Smooth muscle cell (in vitro differentiated cells): ENCODE data around the gene CDC42. TPM values are rescaled to one million over a fixed set of nuclear protein-coding genes. Genes with fewer than 3 reads are reported as not detected.

Experiments
- DNase-seq: peaks from one replicate; lab custom pipeline; 2025; ENCODE audit not compliant: unreplicated experiment; lab: John Stamatoyannopoulos, UW
- H2AFZ ChIP-seq: fragments of 200-600 bp; sonication (generic); 2 replicates; pipeline ENCODE4 v1.6.0; 2016; ENCODE audit warnings: antibody characterized with exemption, low read depth, mild to moderate bottlenecking
- H3F3A ChIP-seq: fragments of 200-600 bp; sonication (generic); 2 replicates; pipeline ENCODE4 v1.6.0; 2017; ENCODE audit warnings: antibody characterized with exemption, low read depth
- H3K27ac ChIP-seq: fragments of 200-600 bp; sonication (generic); 2 replicates; pipeline ENCODE4 v1.5.1; 2016; ENCODE audit warnings: low read depth, mild to moderate bottlenecking
- H3K27me3 ChIP-seq: fragments of 200-600 bp; sonication (generic); 2 replicates; pipeline ENCODE4 v1.6.1; 2016; ENCODE audit warnings: low read depth, mild to moderate bottlenecking
- H3K36me3 ChIP-seq: fragments of 200-600 bp; sonication (generic); 2 replicates; pipeline ENCODE4 v1.5.1; 2016; ENCODE audit warnings: low read depth
- H3K4me1 ChIP-seq: fragments of 200-600 bp; sonication (generic); 2 replicates; pipeline ENCODE4 v1.5.1; 2016; ENCODE audit warnings: low read depth
- H3K4me2 ChIP-seq: fragments of 200-600 bp; sonication (generic); 2 replicates; pipeline ENCODE4 v1.6.0; 2016; ENCODE audit warnings: mild to moderate bottlenecking
- H3K4me3 ChIP-seq: fragments of 200-600 bp; sonication (generic); 2 replicates; pipeline ENCODE4 v1.5.1; 2016; ENCODE audit warnings: mild to moderate bottlenecking
- H3K79me2 ChIP-seq: fragments of 200-600 bp; sonication (generic); 2 replicates; pipeline ENCODE4 v1.6.0; 2016; ENCODE audit warnings: low read depth, mild to moderate bottlenecking
- H3K9ac ChIP-seq: fragments of 200-600 bp; sonication (generic); 2 replicates; pipeline ENCODE4 v1.6.0; 2016; ENCODE audit warnings: low read depth
- H3K9me3 ChIP-seq: fragments of 200-600 bp; sonication (generic); replicated peaks from 2 replicates; pipeline ENCODE4 v1.5.1; 2016; ENCODE audit warnings: low read depth
- H4K20me1 ChIP-seq: fragments of 200-600 bp; sonication (generic); 2 replicates; pipeline ENCODE4 v1.6.0; 2016; ENCODE audit warnings: low read depth
- WGBS: methylation state at CpG from one replicate; pipeline ENCODE4 v1.1.7; 2016; ENCODE audit warnings: low lambda C conversion rate; 5-methylcytosine and 5-hydroxymethylcytosine counted together
- polyA plus RNA-seq: library from polyadenylated mRNA; unstranded; fragments of >200 nt; fragmentation: Nextera tagmentation; extraction: Ambion mirVana; gene quantifications from 2 replicates; pipeline ENCODE4 v1.2.1, GENCODE V29; 2016
- total RNA-seq: library from RNA; depleted of rRNA; stranded (reverse); fragments of >200 nt; gene quantifications from 2 replicates; pipeline ENCODE4 v1.2.3, GENCODE V29; 2014
- TF ChIP-seq, protein P1 (sequence below): fragments of 200-600 bp; sonication (generic); IDR thresholded peaks from 2 replicates; pipeline ENCODE4 v1.5.1; 2017; ENCODE audit warnings: borderline replicate concordance, mild to moderate bottlenecking, antibody characterized with exemption; ENCODE audit not compliant: insufficient read depth, poor library complexity, severe bottlenecking

Gene CDC42
- total and polyA plus RNA-seq, 2 experiments from 2014 or later: 74.0 to 407 TPM

- H4K20me1 ChIP-seq: peaks cover 81% of the 10 kb centered on the region
- no peak overlapping the region for H3K27ac ChIP-seq
- no peak overlapping the region for H3K9ac ChIP-seq
- H3K27me3 ChIP-seq: no peaks in the 10 kb centered on the region
- no peak overlapping the region for H3K4me3 ChIP-seq
- DNase-seq: no peak
- WGBS: 67% methylated on average over 3 of the region's 3 CpGs
- no peak overlapping the region for H3K4me2 ChIP-seq
- H3K36me3 ChIP-seq: no peaks in the 10 kb centered on the region
- TF ChIP-seq, protein P1, sequence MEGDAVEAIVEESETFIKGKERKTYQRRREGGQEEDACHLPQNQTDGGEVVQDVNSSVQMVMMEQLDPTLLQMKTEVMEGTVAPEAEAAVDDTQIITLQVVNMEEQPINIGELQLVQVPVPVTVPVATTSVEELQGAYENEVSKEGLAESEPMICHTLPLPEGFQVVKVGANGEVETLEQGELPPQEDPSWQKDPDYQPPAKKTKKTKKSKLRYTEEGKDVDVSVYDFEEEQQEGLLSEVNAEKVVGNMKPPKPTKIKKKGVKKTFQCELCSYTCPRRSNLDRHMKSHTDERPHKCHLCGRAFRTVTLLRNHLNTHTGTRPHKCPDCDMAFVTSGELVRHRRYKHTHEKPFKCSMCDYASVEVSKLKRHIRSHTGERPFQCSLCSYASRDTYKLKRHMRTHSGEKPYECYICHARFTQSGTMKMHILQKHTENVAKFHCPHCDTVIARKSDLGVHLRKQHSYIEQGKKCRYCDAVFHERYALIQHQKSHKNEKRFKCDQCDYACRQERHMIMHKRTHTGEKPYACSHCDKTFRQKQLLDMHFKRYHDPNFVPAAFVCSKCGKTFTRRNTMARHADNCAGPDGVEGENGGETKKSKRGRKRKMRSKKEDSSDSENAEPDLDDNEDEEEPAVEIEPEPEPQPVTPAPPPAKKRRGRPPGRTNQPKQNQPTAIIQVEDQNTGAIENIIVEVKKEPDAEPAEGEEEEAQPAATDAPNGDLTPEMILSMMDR: no peak
- H3F3A ChIP-seq: no peaks in the 10 kb centered on the region
- H3K4me1 ChIP-seq: peaks cover 3% of the 10 kb centered on the region
- H3K9me3 ChIP-seq: no peaks in the 10 kb centered on the region
- H3K79me2 ChIP-seq: no peaks in the 10 kb centered on the region
- H2AFZ ChIP-seq: no peak overlapping the region
Measured at GRCh38 chr1:22127731-22128130, 75.2 kb downstream of the CDC42 start.

GRCh38 chr1:22128392-22128791 is 75.9 kb downstream of the CDC42 start:
- no peaks in the 10 kb centered on the region for H3K79me2 ChIP-seq
- no peak overlapping the region for H3K9ac ChIP-seq
- H3K9me3 ChIP-seq: no peaks in the 10 kb centered on the region
- 91% methylated on average over 12 of the region's 12 CpGs for WGBS
- no peaks in the 10 kb centered on the region for H3K4me1 ChIP-seq
- H3K27ac ChIP-seq: no peak overlapping the region
- no peaks in the 10 kb centered on the region for H3K36me3 ChIP-seq
- H3F3A ChIP-seq: no peaks in the 10 kb centered on the region
- DNase-seq: no peak
- H3K27me3 ChIP-seq: no peaks in the 10 kb centered on the region
- no peak overlapping the region for H3K4me3 ChIP-seq
- no peak overlapping the region for H2AFZ ChIP-seq
- H4K20me1 ChIP-seq: peaks cover 81% of the 10 kb centered on the region
- TF ChIP-seq, protein P1: no peak
- H3K4me2 ChIP-seq: no peak overlapping the region

DNA sequence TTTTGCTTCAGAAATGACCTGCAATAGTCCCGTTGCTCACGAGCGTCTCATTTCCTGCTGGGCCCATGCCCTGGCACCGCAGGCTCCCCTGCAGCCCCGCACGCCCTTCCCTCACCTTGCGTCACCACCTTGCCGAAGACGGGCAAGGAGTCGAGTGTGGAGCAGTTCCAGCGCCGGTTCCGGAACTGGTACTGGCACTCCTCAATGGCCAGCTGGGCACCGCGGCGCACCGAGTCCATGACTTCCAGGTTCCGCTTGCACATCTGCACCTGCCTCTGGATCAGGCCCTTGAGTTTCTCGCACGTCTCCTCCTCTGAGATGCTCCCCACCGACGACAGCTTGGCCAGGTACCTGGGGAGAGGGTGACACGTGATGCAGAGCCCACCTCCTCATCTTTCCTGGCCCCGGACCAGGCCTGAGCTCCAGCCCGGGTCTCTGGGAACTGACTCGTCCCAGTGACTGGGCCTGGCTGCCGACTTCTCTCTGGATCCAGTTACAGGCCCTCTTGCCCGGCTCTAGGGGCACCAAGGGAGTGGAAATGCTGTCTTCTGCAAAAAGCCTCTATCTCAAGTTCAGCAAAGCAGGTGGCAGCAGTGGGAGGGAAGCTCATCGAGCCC is 77.1 kb downstream of the CDC42 start:
- Histone ChIP-seq H3K4me3 (no peak overlapping the region), H3K4me2 (no peak overlapping the region), H3K9ac (no peak overlapping the region), H4K20me1 (peaks cover 81% of the 10 kb centered on the region), H2AFZ (no peak overlapping the region), H3K9me3 (no peaks in the 10 kb centered on the region), H3K4me1 (peaks cover 4% of the 10 kb centered on the region), H3K79me2 (no peaks in the 10 kb centered on the region), H3K27ac (no peak overlapping the region), H3K27me3 (peaks cover 4% of the 10 kb centered on the region), H3F3A (no peaks in the 10 kb centered on the region), H3K36me3 (no peaks in the 10 kb centered on the region)
- TF ChIP-seq, protein P1: no peak
- DNase-seq: no peak
- WGBS: 95% methylated on average over 29 of the region's 29 CpGs

- H3K4me3 ChIP-seq: no peak overlapping the region
- H3K27me3 ChIP-seq: peaks cover 4% of the 10 kb centered on the region
- H3K4me2 ChIP-seq: no peak overlapping the region
- no peaks in the 10 kb centered on the region for H3K79me2 ChIP-seq
- TF ChIP-seq, protein P1: no peak
- no peaks in the 10 kb centered on the region for H3K36me3 ChIP-seq
- peaks cover 4% of the 10 kb centered on the region for H3K4me1 ChIP-seq
- H2AFZ ChIP-seq: no peak overlapping the region
- 96% methylated on average over 4 of the region's 4 CpGs for WGBS
- H3F3A ChIP-seq: no peaks in the 10 kb centered on the region
- no peak overlapping the region for H3K9ac ChIP-seq
- DNase-seq: no peak
- peaks cover 81% of the 10 kb centered on the region for H4K20me1 ChIP-seq
- H3K9me3 ChIP-seq: no peaks in the 10 kb centered on the region
- H3K27ac ChIP-seq: no peak overlapping the region
Measured at GRCh38 chr1:22131062-22131461, 78.6 kb downstream of the CDC42 start.
